ENCODE data around the gene TSPAN9. TPM values are rescaled to one million over a fixed set of nuclear protein-coding genes. Genes with fewer than 3 reads are reported as not detected.

TSPAN9 gene
- total and polyA plus RNA-seq, 3 donors from 2014 or later, result 14.2 to 23.5 (median 19.8) TPM

DNA sequence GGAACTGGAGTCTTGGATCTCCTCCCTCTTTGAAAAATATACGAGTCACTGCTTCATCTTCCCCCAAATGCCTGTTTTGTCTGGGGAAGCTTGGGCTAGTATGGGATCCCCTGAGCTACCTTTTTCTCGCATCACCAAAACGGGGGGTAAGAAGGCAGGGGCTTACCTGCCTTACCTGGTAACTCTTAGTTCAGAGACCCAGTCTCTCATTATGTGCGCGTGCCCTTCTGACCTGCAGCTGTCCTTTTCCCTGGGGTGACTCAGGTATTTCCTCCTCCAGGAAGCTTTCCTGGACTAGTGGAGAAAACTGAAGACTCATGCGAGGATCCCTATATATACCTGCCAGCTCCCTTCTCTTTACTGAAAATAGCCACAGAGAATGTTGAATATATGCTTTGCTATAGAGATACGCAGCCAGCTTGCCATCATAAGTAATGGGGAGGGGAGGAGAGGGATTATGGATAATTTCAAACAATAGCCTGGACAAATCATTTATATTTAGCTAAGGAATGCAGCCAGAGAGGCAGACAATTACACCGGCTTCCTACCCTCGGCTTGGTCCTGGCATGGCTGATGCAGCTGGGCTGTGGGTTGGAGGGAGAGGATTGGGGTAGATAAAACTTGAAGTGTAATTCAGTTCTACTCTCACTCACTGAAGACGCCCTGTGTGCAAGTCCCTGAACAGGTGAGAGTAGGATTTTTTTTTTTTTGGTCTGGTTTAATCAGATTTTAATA is 1.1 kb downstream of the TSPAN9 start:
- Histone ChIP-seq H3K4me3 (peak overlapping the region; percentile 81 to 97), H3K36me3 (ENCODE audit: low read depth, missing control alignments) (no peaks in the 10 kb centered on the region), H3K27ac (peak overlapping the region in 1 of 2 donors; percentile 87), H3K9me3 (no peaks in the 10 kb centered on the region), H3K27me3 (no peaks in the 10 kb centered on the region), H3K4me1 (peaks cover 11% of the 10 kb centered on the region)
- no peak for DNase-seq
- 35 to 40% methylated on average over 10 of the region's 10 CpGs for WGBS, 2 donors
- TF ChIP-seq, protein P1, sequence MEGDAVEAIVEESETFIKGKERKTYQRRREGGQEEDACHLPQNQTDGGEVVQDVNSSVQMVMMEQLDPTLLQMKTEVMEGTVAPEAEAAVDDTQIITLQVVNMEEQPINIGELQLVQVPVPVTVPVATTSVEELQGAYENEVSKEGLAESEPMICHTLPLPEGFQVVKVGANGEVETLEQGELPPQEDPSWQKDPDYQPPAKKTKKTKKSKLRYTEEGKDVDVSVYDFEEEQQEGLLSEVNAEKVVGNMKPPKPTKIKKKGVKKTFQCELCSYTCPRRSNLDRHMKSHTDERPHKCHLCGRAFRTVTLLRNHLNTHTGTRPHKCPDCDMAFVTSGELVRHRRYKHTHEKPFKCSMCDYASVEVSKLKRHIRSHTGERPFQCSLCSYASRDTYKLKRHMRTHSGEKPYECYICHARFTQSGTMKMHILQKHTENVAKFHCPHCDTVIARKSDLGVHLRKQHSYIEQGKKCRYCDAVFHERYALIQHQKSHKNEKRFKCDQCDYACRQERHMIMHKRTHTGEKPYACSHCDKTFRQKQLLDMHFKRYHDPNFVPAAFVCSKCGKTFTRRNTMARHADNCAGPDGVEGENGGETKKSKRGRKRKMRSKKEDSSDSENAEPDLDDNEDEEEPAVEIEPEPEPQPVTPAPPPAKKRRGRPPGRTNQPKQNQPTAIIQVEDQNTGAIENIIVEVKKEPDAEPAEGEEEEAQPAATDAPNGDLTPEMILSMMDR (IDR thresholded peaks at IDR 0.05), result no peak
- no peak for TF ChIP-seq POLR2A (IDR thresholded peaks at IDR 0.05)
- intact Hi-C loops (cut with DNase I; ENCODE audit: low total_unique reads), result loop anchor here (10.0 kb wide), 1 partner anchor 57 kb away; no protein-coding TSS in a partner anchor

DNA sequence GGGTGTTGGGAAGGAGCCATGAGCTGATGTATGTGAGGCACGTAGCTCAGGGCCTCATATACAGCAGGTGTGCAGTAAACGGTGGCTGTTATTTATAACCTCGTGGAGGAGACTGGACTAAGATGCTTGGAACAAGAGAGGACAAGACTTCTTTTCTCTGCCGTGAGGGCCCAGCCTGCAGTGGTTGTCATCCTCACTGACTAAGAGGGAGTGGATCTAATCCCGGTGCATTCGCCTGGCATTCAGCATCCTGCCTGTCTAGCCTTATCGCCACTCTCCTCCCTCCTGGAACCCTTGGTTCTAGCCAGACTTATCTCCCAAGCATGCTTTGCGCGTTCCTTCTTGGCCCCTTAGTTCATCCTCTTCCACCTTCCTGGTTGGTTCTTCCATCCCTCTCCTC is 3.9 kb downstream of the TSPAN9 start:
- peaks cover 9% of the 10 kb centered on the region for H3K4me1 ChIP-seq
- H3K9me3 ChIP-seq, result no peaks in the 10 kb centered on the region
- WGBS, 2 donors, result 74 to 82% methylated on average over 9 of the region's 9 CpGs
- TF ChIP-seq, protein P1 (IDR thresholded peaks at IDR 0.05), result no peak
- TF ChIP-seq POLR2A (IDR thresholded peaks at IDR 0.05), result no peak
- intact Hi-C loops (cut with DNase I; ENCODE audit: low total_unique reads), result no loop called here
- no peak overlapping the region for H3K4me3 ChIP-seq
- DNase-seq, result no peak
- no peaks in the 10 kb centered on the region for H3K27me3 ChIP-seq
- H3K36me3 ChIP-seq (ENCODE audit: low read depth, missing control alignments), result no peaks in the 10 kb centered on the region
- H3K27ac ChIP-seq, result no peak overlapping the region

DNA sequence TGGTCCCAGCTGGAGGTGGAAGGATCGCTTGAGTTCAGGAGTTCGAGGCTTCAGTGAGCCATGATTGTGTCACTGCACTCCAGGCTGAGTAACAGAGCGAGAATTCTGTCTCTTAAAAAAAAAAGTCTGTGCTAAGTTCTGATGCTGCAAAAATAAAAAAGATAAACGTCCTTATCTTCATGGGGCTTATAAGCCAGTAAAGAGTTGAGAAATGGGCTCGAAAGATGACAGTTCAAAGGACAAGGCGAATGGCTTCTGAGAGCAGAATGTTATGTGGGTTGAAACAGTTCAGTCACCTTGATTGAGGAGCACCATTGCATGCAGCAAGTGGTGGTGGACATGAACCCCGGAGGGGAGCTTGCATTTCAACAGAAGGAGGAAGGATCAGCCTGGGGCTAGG is 4.7 kb downstream of the TSPAN9 start:
- WGBS, 2 donors, result 74 to 79% methylated on average over 7 of the region's 7 CpGs
- Histone ChIP-seq H3K36me3 (ENCODE audit: low read depth, missing control alignments) (no peaks in the 10 kb centered on the region), H3K9me3 (no peaks in the 10 kb centered on the region), H3K27me3 (no peaks in the 10 kb centered on the region), H3K27ac (no peak overlapping the region), H3K4me1 (peaks cover 3% of the 10 kb centered on the region), H3K4me3 (no peak overlapping the region)
- TF ChIP-seq POLR2A (IDR thresholded peaks at IDR 0.05), result no peak
- TF ChIP-seq, protein P1 (IDR thresholded peaks at IDR 0.05), result no peak
- no peak for DNase-seq
- intact Hi-C loops (cut with DNase I; ENCODE audit: low total_unique reads), result no loop called here

DNA sequence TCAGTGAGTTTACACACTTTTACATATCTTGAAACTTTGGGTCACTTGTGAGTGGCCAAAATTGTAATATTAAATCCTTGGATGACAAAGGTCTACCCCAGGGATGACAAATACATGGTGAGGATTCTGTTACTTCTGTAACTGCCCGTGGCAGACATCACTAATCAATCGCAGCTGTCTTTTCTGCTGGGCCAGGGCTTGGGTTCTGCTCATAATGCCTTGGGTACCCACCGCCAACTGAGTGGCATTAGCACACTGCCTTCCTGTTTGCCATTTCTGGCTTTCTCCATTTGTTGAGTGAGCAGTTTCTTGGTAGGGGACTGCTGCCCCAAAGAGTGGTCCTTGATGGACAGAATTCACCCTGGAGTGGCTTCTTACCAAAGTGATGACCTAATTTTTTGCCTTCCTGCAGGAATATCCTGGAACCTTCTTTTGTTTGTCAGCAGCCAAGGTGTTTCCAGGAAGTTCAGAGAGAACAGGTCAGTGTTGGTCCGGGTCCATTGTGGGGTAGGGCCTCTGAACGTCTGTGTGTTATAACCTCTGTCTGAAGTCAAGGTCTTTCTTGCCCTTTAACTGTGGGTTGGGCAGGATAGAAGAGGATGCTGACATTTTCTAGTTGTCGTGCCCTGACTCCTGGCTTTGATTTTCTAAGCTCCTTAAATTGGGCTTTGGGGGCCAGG is 6.2 kb downstream of the TSPAN9 start:
- intact Hi-C loops (cut with DNase I; ENCODE audit: low total_unique reads), result no loop called here
- Histone ChIP-seq H3K4me1 (peaks cover 2% of the 10 kb centered on the region), H3K27ac (no peak overlapping the region), H3K36me3 (ENCODE audit: low read depth, missing control alignments) (no peaks in the 10 kb centered on the region), H3K4me3 (no peak overlapping the region), H3K27me3 (no peaks in the 10 kb centered on the region), H3K9me3 (no peaks in the 10 kb centered on the region)
- no peak for TF ChIP-seq POLR2A (IDR thresholded peaks at IDR 0.05)
- TF ChIP-seq, protein P1 (IDR thresholded peaks at IDR 0.05), result no peak
- peak; percentile 23 for DNase-seq
- WGBS, 2 donors, result 65 to 73% methylated on average over 6 of the region's 6 CpGs

All from testis (tissue), 3 donors.